ENCODE data around the gene HLX.
A peak's percentile ranks its signal among the peaks of the same experiment; 100 is the strongest.

Gene HLX

DNA sequence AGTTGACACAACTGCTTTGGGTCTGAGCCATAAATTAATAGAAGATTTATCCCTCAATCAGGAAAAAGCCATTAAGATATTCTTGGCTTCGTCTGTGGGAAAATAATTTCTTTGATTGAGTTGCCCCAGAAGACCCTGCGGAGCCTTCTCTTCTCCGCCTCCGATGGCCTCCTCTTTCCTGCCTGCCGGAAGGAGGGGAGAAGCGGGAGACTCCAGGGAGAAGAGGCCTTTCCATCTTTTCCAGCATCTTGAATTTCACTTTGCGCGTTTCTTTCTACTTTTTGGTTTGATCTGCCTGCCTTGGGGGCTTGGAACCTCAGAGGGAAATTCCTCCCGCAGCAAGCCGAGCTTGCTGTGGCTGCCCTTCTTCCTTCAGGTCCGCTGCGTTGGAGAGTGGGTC is 16.8 kb downstream of the HLX start:
- DNase-seq (ENCODE audit: low spot score): no peak

DNA sequence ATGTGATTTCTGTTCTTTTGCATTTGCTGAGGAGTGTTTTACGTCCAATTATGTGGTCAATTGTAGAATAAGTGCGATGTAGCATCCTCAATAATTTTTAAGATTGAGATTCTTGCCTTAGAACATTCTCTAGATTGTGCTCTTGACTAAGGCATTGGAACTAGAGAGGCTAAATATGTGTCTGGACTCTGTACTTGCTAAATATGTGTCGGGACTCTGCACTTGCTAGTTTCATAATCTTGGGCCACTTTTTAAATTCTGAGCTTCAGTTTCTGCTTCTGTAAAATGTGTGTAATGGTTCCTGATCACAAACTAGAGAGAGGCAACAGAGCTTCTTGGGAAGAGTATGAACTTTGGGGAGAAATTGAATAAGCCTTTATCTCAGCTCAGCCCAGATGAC is 21.6 kb downstream of the HLX start:
- DNase-seq (ENCODE audit: low spot score): no peak

DNA sequence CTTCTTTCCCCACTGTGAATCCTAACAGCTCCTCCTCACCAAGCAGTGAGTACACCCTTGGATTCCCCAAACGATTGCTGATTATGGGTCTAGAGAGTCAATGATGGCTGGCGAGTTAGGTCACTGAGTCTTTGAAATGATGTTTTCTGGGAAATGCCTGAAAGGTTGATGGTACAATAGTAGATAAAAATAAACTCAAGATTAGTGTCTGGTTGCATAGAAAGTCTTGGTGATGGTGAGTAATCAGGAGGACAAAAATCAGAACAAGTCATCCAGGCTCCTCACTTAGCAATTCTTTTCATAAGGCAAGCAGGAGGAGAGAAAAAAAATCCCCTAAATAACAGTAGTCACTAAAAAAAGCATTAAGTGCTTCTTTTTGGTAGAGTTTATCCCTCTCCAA is 22.6 kb downstream of the HLX start:
- no peak for DNase-seq (ENCODE audit: low spot score)

DNA sequence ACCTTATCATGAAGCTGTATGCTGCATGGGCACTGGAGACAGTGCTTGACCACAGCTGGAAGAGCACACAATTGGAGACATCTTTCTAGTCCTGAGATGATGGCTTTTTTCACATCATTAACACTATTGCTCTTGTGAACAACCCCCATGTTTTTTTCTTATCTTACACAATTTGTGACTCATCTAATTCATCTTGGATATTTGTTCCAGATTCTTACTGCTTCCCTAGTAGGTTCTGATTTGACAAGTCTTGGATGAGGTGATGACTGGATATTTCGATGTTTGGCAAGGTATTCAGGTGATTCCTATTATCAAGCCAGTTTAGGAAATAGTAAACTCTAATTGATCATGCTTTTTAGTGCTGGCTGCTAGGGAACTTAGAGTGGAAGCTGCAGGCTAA is 23.7 kb downstream of the HLX start:
- no peak for DNase-seq (ENCODE audit: low spot score)

DNA sequence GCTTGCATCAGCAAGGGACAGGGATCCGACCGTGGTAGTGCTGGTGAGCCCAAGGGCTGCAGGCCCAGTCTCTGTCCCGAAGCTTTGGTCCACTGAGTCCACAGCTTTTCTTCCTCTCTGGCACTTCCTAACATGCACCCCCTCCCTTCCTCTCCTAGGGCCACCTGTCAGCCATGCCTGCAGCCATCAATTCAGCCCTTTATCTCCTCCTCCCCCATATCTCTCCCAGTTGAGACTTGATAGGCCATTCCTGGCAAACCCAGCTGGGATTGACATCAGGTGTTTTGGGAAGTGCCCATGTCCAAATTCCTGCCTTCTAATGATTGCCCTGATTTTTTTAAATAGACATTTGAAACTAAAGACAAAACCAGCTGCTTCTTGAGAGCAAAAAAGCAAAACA is 25.6 kb downstream of the HLX start:
- DNase-seq (ENCODE audit: low spot score): no peak

DNA sequence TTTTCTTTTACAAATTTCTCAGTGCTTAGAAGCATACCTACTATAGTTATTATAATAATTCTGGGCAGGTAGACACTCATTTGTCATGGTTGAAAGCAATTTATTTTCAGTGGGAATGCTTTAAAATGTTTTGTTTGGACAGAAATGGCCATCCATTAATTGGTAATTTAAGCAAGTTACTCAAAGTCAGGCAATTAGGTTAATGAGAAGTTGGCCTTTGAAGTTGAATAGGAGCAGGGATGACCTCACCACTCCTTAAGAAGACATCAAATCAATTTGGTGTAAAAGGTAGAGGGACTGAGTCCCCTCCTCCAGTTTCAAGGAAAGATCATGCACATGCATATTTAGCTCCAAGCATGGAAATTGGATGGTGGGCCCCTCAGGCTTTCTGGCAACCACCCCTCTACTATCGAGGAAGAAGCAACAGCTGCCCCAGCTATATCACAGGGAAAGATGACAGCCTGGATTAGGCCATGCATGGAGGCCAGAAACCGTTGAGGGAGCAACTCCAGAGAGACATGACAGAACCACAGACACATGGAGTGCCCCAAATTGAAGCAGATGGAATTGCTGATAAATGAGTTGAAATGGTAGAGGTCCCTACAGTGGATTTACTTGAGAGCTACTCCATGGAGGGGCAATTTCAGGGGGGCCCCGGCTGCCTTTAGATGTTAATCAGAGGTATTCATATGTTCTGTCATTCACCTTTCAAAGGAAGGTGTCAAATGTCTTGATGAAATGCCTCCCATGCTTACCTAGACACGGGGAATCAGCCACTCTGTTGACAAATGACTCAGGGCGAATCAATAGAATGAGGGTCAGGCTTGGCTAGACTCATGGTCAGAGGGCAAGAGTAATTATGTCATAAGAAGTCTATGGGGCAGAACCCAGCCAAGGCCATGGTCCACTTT is 26.7 kb downstream of the HLX start:
- DNase-seq (ENCODE audit: low spot score): no peak

DNA sequence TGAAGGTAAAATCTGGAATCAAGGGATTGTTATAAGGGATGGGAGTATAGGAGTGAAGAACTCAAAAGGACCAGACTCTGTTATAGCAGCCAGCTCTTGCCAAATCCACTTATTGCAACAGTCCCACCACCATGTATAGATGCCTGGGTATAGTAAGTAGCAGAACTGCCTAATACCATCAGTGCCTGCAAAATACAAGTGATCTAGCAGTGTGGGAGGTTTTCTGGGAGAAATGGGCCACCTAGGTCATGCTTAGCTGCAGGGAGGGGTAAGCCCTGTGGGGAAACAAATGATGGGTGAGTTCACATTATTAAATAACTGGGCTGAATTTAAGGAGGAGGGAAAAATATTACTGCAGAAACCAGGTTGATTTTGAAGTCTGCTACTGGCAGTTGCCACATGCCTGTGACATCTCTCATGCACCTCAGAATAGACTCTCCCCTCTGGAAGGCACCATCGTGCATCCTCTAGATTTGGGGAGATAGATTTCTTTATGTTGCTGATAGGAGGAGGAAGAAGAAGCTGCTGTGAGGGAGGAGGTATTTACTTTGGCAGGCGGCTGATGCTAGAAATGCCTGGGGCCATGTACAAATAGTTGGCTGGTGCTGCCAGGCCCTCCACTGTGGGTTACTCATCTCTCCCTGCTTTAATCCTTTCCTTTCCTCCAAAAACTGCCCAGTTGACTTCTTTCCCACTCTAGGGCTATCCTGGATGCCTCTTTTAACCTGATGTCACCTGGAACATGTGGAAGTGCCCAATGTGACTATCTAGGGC is 27.5 kb downstream of the HLX start:
- DNase-seq (ENCODE audit: low spot score): no peak

DNA sequence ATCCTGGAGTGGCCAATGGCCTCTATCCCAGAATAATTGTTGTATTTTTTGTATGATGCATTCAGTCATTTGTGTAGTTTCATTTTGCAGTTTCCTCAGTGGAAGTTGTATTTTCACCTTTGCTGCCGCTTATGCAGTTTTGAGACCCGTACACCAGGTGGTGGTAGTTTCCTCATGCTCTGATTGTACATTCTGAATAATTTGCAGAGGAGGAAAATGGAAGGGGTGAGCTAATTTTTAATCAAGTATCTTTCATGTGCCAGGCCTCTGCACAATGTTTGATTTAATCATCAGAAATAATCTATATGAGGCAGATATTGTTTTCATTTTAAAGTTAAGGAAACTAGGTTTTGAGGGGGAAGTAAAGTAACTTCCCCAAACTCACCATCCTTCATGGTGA is 29.5 kb downstream of the HLX start:
- DNase-seq (ENCODE audit: low spot score): peak; percentile 30

DNA sequence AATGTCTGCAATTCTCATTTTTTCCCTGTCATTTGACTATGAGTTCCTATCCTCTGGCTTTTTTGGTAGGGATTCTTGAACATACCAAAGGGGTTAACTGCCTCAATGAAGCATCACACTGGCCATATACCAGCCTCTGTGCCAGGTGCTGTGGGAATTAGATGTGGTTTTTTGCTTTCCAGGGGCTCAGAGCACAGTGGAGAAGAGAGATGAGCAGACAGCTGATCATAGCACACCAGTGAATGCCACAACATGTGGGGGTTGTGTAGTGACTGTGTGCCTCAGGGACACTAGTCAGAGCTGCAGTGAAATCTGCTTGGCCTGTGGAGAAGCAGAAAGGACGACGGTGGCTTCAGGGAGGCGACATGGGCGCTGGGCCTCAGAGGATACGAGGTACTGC is 30.8 kb downstream of the HLX start:
- no peak for DNase-seq (ENCODE audit: low spot score)

DNA sequence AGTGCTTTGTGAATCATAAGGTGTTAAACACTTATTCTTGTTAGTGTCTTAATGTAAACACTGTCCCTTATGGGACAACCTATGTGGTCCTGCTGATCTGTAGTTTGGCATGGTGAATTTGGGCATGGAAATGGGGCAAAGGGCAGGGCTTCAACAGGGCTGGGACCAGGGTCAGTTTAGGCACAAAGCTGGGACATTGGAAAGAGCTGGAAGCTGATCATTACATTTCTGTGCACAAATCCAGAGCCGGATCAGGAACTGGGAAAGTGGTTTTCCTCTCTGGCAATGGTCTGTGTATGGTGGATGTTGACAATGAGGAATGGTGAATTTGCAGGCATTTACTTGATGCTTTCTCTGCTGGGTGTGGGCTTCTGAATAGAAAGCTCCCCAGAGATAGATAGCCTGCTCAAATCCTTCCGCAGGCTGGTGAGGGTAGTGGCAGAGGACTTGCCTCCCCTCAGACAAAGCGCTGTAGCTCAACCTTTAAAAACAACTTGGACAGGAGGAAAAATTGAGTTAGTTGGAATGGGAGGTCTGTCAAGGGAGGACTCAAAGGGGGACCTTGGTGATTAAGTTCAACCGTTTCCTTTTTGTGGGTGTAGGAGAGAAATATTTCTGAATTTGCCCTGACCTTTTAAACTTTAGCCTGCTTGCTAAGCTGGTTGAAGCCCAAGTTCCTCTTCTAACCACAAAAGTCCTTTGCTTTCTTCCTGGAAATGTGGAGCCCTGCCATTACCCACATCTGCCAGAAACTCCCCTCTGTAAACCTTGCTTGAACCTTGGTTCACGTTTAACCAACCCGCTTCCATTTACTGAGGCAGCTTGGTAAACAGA is 35.3 kb downstream of the HLX start:
- no peak for DNase-seq (ENCODE audit: low spot score)

DNA sequence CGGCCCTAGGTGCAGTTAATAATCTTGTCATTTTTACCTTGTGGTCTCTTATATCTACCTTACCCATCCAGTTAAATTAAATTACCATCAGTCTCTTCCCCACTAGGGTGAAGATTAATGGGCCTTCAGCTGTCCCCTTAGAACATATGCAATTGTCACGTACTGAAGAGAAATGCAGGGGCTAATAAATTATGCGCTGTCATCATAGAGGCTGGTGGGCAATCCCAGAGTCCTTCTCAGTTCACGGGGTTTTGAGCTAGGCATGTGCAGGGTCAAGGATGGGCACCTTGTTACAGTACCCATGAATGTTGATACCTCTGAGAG is 35.8 kb downstream of the HLX start:
- no peak for DNase-seq (ENCODE audit: low spot score)

DNA sequence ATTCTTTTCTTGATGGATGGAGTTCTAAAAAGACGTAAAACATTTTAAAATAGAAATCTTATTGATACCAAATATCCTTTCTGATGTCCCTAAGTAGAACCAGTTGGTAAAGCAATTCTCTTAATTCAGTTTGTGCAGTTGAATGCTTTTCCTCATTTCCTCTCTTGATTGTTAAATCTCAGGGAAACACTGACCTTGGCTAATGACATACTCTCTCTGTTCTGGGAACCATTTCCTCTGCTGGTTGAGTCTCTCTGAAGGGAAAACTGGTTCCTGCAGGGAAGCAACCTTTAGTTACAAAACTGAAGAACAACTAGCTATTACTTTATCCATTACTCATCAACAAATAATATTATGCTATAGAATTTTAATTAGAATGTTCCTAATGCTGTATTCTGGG is 36.7 kb downstream of the HLX start:
- DNase-seq (ENCODE audit: low spot score): no peak

DNA sequence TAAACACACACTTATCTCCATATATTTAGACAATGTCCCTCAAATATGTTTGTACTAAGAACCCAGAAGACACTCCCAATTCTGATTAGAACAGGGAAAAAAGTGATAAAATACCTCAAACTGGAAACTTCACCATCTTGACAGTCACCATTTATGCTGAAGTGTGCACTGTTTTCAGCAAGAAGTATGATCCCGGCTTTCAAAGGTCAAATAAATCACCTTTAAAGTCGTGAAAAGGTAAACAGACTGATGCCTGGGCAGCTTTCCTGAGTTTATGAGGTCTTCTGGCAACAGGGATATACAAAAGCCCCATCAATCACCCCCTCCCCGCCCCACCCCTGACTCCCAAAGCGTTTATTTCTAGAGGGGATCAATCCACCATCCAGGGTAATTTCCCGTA is 37.9 kb downstream of the HLX start:
- no peak for DNase-seq (ENCODE audit: low spot score)

DNA sequence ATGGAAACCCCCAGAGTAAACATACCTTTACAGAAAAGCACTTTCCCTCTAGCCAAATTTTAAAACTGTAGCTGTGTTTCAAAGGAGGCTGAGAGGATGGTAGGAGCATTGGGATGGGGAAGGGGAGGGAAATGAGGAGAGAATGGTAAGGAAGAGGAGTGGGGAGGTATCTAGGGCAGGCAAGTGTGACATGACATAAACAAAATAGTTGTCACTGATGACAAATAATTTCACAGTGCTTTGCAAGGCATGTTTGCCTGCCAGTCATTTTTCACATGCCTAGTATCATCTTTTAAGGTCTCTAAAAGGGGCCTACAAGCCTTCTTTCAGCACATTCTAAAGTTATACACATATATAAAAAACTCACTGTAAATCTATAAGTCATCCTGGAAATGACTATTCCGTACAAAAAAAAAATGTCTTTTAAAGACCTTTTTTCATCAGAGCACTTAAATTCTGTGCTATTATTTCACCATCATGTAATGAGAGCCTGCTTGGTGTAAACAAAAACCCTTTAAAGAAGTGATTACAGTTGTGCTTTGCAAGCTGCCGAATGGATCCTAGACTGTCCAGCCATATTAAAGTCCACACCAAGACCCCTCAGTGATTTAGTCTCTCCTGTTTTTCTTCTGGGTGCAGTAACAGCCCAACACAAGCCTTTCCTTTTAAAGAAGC is 38.4 kb downstream of the HLX start:
- DNase-seq (ENCODE audit: low spot score): no peak

DNA sequence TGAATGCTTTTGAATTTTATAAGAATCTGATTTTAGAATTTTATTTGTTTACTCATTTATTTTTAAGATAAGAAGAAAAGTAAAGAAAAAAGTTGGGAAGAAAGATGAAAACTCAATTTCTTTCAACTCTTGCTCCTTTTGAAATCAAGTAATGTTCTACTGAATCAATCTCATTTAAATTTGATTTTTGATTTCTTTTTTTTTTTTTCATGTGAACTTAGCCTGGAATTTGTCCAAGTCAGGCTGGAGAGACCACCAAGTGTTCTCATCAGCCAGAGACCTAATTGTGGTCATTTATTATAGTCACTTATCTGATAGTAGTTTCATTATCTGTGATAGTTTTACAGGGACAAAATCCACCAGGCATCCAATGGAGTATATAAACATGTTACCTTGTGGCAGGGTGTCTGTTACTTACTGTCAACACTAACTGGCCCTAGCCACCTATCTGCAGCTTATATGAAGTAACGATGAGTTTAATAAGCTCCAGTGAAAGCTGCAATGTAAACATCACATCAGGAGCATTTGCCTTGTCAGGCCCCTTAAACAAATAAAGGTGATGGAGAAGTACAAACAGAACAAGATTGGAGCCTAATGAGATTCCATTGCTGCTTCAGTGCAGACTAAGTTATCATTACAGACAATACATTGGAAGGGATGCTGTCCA is 39.2 kb downstream of the HLX start:
- DNase-seq (ENCODE audit: low spot score): no peak

DNA sequence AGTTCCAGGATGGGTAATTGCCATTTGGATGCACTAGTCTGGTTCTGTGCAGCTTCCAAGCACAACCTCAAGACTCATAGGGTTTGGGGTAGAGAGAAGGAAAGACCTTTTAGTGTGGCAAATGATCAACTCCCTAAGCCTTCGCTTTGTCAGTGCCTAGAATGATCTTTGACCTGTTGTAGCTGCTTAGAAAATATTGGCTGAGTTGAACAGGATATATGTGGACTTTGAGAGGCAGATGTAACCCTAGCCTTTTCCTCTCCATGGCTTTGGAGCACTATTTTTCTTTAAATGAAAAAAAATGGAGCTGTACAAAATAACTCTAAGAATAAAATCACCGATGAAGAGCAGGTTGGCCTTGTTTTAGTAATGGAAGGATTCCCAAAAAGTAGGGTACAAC is 41.7 kb downstream of the HLX start:
- DNase-seq (ENCODE audit: low spot score): no peak

DNA sequence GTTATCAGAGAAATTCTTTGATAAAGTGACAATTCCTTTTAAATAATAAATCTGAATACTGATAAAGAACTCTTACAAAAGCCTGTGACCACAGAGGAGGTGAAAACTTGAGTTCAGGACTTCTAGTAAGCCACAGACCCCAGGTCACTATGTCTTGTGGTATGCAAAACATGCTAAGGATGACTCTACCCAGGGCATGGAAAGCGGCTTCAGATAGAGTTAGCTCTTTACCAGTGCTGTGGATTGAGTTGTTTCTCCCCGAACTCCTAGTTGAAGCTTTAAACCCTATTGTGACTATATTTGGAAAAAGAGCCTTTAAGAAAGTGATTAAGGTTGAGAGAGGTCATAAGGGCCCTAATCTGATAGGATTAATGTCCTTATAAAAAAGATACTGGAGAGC is 42.3 kb downstream of the HLX start:
- no peak for DNase-seq (ENCODE audit: low spot score)

DNA sequence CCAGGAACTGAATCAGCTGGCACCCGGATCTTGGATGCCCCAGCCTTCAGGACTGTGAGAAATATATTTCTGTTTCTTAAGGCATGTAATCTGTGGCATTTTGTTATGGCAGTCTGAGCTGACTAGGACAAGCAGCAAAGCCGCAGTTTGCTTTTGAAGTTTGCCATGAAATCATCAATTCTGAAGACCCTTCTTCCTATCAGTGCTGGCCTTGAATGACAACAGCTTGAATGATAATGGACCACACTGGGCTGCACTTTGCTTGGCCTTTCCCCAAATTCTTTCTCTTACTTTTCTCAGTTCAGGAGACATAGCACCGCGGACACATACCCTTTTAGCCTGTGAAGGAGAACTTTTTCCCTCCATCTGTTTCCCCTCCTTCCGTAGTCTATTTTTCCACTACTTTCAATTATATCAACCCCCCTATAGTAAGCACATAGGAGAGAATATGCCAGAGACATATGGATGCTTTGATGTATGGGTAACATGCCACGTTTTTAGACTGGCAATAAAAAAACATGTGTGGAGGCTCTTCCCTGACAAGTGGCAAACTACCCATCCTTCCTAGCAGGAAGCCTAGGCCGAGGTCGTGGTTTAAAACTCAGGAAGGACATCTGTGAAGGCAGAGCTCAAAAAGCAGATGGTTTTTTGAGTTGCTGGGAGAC is 42.9 kb downstream of the HLX start:
- no peak for DNase-seq (ENCODE audit: low spot score)

DNA sequence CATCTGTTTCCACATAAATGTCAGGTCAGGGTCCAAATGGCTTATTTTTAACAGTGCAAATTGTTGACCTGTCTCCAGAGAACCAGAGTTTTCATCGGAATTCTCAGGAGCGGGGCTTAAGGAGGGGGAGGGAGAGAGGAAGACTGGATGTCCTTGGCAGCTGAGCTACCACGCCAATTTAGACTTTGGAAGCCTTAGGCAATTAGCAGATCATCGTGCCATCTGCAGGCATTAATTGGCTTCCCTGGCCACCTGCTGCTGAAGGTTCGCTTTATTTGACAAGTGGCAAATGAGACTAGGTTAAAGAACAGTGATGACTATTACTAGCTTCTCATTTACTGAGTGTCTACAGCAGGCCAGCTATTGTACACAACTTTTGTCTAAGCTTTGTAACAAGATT is 43.7 kb downstream of the HLX start:
- DNase-seq (ENCODE audit: low spot score): no peak

DNA sequence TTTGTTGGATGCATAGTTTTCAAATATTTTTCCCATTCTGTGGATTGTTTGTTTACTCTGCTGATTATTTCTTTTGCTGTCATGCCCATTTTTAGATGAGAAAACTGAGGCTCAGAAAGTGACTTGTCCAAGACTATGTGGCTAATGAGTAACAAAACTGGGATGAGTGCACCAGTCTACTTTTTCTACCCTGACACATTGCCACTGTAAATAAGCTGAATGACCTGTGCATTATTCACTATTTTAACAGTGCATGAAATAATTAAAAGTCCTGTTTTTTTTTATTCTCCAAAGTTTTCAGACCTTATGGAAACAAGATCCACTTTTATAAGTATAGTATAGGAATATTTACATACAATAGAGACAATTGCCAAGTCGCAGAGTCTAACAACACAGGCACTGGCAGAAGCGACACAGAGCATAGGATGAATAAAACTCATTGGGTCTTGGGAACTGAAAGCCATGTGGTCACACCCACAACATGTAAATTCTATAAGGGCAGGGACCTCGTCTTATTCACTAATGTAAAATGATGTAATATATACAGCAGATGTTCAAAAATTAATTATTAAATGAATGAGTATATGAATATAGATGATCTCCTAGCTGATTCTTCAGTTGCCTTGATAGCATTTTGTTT is 45.2 kb downstream of the HLX start:
- no peak for DNase-seq (ENCODE audit: low spot score)

DNA sequence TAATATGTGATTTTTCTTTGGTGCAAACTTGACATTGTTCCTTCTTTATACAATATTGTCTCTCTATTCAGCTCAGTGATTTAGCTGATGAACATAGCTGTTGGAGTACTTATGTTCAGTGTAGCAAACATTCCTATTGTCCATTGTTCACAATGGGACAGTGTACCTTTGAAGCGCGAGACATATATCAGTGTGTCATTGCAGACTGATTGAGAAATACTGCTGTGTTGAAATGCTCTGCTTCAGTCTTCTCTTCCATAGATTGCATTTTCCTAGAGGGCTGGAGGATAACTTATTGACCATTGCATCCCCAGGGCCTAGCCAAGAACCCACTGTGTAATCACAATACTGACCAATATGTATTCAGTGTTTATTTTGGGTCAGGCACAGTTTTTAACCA is 46.5 kb downstream of the HLX start:
- DNase-seq (ENCODE audit: low spot score): no peak

All from hematopoietic multipotent progenitor cell treated with erythropoietin and hydrocortisone succinate and interleukin-3 and kit ligand, for 15 days (in vitro differentiated cells).